ENCODE data around the gene LRPAP1. TPM values are rescaled to one million over a fixed set of nuclear protein-coding genes. Genes with fewer than 3 reads are reported as not detected.

The LRPAP1 gene
- total and polyA plus RNA-seq, 2 experiments from 2014 or later, result 63.0 to 82.5 TPM

DNA sequence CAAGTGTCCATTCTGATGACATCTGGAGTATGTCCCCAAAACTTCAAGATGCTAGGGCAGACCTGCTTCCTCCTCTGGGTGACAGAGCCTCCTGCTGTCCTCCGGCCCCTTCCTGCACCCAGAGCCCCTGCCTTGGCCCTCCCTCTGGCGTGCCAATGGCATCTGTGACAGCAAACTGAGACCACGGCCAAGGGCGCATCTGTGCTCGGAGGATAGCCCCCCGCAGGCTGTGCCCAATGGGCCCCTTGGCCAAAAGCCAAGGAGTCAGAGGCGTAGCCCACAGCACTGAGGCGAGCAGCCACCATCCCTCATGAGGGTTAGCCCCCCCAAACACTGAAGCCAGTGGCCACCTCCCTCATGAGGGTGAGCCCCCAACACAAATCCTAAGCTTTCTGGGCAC, 7.9 kb downstream of the LRPAP1 start:
- Histone ChIP-seq H3K27me3 (ENCODE audit: insufficient read depth) (no peaks in the 10 kb centered on the region), H3K79me2 (replicated peaks; ENCODE audit: insufficient read depth) (peaks cover 21% of the 10 kb centered on the region), H2AFZ (no peak overlapping the region), H3K4me2 (no peak overlapping the region), H3F3A (replicated peaks; ENCODE audit: low read depth) (no peaks in the 10 kb centered on the region), H4K20me1 (replicated peaks; ENCODE audit: insufficient read depth) (peaks cover 15% of the 10 kb centered on the region), H3K36me3 (ENCODE audit: insufficient read depth) (peaks cover 17% of the 10 kb centered on the region; the same call in 1 of the 2 replicates), H3K4me1 (ENCODE audit: insufficient read depth) (no peaks in the 10 kb centered on the region), H3K9me2 (ENCODE audit: insufficient read depth) (no peaks in the 10 kb centered on the region), H3K27ac (ENCODE audit: low read depth) (no peak overlapping the region), H3K4me3 (no peak overlapping the region)
- peaks cover 8% of the 10 kb centered on the region for H3K4me1 Mint-ChIP-seq
- no peak overlapping the region for H3K4me3 Mint-ChIP-seq
- no peak overlapping the region for H3K27ac Mint-ChIP-seq
- no peaks in the 10 kb centered on the region for H3K9me3 Mint-ChIP-seq
- ATAC-seq (no peak), DNase-seq (ENCODE audit: low spot score) (no peak)
- H3K36me3 Mint-ChIP-seq (ENCODE audit: low read depth), result peaks cover 36% of the 10 kb centered on the region
- H3K27me3 Mint-ChIP-seq (ENCODE audit: insufficient read depth, low read depth, poor library complexity), result peaks cover 5% of the 10 kb centered on the region
- TF ChIP-seq POLR2AphosphoS5 (IDR thresholded peaks at IDR 0.05; ENCODE audit: low read depth) (no peak), STAT1 (IDR thresholded peaks at IDR 0.05; ENCODE audit: unreplicated experiment) (no peak), NANOG (IDR thresholded peaks at IDR 0.05; ENCODE audit: borderline replicate concordance) (no peak), ZNF114 (CRISPR knock-in tag; IDR thresholded peaks at IDR 0.05) (no peak), CREB1 (CRISPR knock-in tag; IDR thresholded peaks at IDR 0.05; ENCODE audit: low read depth) (no peak), EZH2phosphoT487 (IDR thresholded peaks at IDR 0.05; ENCODE audit: unreplicated experiment) (no peak)
- TF ChIP-seq, protein P1, sequence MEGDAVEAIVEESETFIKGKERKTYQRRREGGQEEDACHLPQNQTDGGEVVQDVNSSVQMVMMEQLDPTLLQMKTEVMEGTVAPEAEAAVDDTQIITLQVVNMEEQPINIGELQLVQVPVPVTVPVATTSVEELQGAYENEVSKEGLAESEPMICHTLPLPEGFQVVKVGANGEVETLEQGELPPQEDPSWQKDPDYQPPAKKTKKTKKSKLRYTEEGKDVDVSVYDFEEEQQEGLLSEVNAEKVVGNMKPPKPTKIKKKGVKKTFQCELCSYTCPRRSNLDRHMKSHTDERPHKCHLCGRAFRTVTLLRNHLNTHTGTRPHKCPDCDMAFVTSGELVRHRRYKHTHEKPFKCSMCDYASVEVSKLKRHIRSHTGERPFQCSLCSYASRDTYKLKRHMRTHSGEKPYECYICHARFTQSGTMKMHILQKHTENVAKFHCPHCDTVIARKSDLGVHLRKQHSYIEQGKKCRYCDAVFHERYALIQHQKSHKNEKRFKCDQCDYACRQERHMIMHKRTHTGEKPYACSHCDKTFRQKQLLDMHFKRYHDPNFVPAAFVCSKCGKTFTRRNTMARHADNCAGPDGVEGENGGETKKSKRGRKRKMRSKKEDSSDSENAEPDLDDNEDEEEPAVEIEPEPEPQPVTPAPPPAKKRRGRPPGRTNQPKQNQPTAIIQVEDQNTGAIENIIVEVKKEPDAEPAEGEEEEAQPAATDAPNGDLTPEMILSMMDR (conservative IDR thresholded peaks at IDR 0.05; ENCODE audit: low read depth in 2 of 2), result no peak
- TF ChIP-seq, protein P2, sequence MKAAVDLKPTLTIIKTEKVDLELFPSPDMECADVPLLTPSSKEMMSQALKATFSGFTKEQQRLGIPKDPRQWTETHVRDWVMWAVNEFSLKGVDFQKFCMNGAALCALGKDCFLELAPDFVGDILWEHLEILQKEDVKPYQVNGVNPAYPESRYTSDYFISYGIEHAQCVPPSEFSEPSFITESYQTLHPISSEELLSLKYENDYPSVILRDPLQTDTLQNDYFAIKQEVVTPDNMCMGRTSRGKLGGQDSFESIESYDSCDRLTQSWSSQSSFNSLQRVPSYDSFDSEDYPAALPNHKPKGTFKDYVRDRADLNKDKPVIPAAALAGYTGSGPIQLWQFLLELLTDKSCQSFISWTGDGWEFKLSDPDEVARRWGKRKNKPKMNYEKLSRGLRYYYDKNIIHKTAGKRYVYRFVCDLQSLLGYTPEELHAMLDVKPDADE (IDR thresholded peaks at IDR 0.05), result no peak
- TF ChIP-seq, protein P3, sequence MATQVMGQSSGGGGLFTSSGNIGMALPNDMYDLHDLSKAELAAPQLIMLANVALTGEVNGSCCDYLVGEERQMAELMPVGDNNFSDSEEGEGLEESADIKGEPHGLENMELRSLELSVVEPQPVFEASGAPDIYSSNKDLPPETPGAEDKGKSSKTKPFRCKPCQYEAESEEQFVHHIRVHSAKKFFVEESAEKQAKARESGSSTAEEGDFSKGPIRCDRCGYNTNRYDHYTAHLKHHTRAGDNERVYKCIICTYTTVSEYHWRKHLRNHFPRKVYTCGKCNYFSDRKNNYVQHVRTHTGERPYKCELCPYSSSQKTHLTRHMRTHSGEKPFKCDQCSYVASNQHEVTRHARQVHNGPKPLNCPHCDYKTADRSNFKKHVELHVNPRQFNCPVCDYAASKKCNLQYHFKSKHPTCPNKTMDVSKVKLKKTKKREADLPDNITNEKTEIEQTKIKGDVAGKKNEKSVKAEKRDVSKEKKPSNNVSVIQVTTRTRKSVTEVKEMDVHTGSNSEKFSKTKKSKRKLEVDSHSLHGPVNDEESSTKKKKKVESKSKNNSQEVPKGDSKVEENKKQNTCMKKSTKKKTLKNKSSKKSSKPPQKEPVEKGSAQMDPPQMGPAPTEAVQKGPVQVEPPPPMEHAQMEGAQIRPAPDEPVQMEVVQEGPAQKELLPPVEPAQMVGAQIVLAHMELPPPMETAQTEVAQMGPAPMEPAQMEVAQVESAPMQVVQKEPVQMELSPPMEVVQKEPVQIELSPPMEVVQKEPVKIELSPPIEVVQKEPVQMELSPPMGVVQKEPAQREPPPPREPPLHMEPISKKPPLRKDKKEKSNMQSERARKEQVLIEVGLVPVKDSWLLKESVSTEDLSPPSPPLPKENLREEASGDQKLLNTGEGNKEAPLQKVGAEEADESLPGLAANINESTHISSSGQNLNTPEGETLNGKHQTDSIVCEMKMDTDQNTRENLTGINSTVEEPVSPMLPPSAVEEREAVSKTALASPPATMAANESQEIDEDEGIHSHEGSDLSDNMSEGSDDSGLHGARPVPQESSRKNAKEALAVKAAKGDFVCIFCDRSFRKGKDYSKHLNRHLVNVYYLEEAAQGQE (IDR thresholded peaks at IDR 0.05; ENCODE audit: unreplicated experiment), result no peak
